NCI-H1930 (cell line): Measurements from ENCODE around the gene NF2.
"Not testable (repeated sequence)": the region's sequence is repeated elsewhere in the genome, so short reads cannot be mapped to it uniquely, and the experiment has no call there.

Source experiments
- DNase-seq, 2 experiments: peaks; one replicate each; lab custom pipeline; 2025; lab: John Stamatoyannopoulos, UW

NF2 gene

DNA sequence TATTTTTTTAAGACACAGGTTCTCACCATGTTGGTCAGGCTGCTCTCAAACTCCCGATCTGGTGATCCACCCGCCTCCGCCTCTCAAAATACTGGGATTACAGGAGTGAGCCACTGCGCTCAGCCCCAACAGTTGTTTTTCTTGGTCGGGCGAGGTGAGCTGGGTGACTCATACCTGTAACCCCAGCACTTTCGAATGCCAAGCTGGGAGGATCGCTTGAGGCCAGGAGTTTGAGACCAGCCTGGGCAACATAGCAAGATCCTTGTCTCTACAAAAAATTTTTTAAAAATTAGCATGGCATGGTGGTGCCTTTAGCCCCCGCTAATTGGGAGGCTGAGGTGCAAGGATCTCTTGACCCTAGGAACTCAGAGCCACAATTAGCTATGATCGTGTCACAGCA is 7.0 kb upstream of the NF2 start:
- DNase-seq: no peak

DNA sequence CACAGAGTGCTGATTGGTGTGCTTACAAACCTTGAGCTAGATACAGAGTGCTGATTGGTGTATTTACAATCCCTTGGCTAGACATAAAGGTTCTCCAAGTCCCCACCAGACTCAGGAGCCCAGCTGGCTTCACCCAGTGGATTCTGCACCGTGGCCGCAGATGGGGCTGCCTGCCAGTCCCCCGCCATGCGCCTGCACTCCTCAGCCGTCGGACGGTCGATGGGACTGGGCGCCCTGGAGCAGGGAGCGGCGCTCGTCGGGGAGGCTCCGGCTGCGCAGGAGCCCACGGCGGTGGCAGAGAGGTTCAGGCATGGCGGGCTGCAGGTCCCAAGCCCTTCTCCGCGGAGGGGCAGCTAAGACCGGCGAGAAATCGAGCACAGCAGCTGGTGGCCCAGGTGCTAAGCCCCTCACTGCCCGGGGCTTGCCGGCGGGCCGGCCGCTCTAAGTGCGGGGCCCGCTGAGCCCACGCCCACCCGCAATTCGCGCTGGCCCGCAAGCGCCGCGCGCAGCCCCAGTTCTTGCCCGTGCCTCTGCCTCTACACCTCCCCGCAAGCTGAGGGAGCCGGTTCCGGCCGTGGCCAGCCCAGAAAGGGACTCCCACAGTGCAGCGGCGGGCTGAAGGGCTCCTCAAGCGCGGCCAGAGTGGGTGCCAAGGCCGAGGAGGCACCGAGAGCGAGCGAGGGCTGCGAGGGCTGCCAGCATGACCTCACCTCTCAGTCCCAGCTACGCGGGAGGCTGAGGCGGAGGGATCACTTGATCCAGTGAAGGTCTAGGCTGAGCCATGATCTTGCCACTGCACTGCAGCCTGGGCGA is 5.4 kb upstream of the NF2 start:
- DNase-seq: not testable (repeated sequence)

DNA sequence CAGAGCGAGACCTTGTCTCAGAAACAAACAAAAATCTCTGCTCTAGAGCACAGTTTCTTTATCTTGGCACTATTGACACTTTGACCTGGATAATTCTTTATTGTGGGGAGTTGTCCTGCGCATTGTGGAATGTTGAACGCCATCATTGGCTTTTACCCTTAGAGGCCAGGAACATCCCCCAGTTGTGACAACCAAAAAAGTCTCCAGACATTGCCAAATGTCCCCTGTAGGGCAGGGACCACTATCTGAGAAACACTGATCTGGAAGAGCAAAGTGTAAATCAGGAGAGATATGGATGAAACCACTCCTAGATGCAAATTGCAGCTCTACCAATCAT is 4.8 kb upstream of the NF2 start:
- DNase-seq: no peak

DNA sequence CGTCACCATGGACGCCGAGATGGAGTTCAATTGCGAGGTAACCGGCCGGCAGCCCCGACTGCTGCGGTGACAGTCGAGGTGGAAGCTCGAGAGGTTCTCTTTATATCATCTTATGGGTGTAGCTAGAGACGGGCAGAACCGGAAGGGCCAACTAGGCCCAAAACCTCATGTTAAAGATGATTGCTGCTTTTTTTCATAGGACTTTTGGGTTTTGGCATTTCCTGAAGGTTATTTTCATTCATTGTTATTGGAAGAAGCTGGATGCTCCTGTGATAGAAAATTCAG is 585 bp downstream of the NF2 start:
- no peak for DNase-seq

DNA sequence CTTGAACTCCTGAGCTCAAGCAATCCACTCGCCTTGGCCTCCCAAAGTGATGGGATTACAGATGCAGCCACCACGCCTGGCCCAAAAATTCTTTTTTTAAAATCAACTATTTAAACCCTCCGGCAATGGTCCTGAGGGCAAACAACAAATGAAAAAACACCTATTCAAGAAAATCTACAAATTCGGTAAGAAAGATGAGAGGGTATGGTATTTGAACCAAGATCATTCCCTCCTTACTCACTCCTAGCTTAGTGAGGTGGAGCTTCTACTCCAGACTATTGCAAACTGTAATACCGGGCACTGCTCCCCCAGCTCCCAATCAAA is 2.1 kb downstream of the NF2 start:
- no peak for DNase-seq

GRCh38 chr22:29606320-29606719 is 2.9 kb downstream of the NF2 start:
- no peak for DNase-seq

DNA sequence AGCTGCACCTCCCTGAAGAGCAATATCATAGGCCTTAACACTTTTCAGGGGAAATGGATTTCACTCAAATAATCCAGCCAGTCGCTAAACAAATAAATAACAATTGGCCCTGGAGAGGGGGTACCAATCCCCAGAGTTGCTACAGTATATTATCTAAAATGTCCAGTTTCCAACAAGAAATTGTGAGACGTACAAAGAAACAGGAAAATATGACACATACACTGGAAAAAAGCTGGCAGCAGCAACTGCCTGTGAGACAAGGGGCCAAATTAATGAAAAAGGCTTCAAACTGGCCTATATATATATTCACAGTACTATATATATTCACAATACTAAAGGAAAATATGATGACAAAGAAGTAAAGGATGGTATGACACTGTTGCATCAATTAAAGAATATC is 4.0 kb downstream of the NF2 start:
- no peak for DNase-seq

DNA sequence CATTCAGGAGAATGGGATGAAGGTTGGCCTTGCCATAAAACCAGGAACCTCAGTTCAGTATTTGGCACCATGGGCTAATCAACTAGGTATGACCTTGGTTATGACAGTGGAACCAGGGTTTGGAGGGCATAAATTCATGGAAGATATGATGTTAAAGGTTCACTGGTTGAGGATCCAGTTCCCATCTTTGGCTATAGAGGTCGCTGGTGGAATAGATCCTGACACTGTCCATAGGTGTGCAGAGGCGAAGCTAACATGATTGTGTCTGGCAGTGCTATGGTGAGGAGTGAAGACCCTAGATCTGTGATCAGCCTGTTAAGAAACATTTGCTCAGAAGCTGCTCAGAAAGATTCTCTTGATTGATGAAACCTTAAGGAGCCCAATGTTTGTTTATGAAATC is 5.7 kb downstream of the NF2 start:
- DNase-seq: peak in 1 of 2 experiments; percentile 26

- DNase-seq: no peak
These were observed 7.3 kb downstream of the NF2 start for GRCh38 chr22:29610780-29611179.

DNA sequence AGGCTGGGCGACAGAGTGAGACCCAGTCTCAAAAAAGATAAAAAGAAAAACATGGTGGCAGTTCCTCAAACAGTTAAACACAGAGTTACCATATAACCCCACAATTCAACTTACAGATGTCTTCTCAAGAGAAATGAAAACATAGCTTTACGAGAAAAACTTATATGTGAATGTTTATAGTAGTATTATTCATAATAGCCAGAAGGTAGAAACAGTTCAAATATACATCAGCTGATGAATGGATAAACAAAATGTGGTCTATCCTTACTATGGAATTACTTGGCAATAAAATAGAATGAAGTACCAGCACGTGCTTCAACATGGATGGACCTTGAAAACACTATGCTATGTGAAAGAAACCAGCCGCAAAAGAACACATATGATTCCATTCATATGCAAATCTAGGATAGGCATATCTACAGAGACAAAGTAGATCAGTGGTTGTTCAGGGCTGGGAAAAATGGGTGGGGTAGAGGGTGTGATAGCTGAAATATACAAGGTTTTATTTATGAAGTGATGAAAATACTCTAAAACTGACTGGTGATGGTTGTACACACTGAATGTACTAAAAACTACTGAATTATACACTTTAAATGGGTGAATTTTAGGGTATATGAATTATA is 12.4 kb downstream of the NF2 start:
- DNase-seq: no peak

DNA sequence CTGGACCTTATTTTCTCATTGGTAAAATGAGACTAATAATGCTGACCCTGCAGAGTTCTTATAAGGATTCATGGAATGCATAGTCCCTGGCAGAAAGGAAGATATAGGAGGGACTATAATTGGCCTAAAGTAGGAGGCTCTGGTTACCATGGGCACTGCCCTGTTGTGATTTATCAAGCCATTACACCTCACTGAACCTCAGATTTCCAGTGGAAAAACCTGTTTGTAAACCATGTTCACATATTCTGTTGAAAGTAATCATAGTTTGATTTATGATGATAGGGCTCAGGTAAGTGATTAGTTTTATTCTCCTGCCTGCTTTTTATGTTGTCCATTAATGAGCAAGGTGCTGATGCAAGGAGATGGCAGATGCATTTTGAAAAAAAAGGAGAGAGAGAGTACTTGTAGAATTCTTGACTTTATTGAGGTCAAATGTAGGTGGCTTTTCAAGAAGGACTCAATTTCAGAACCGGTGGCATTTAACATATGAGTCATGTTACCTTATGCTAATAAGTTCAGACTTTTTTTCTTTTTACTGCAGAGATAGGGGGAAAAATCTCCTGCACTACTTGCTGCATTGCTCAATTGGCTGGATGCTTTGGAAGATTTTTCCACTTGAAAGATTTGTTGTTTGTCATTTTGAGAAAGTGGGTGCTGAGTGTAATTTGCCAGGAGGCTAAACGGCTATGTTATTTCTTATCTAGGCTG is 14.6 kb downstream of the NF2 start:
- no peak for DNase-seq

DNA sequence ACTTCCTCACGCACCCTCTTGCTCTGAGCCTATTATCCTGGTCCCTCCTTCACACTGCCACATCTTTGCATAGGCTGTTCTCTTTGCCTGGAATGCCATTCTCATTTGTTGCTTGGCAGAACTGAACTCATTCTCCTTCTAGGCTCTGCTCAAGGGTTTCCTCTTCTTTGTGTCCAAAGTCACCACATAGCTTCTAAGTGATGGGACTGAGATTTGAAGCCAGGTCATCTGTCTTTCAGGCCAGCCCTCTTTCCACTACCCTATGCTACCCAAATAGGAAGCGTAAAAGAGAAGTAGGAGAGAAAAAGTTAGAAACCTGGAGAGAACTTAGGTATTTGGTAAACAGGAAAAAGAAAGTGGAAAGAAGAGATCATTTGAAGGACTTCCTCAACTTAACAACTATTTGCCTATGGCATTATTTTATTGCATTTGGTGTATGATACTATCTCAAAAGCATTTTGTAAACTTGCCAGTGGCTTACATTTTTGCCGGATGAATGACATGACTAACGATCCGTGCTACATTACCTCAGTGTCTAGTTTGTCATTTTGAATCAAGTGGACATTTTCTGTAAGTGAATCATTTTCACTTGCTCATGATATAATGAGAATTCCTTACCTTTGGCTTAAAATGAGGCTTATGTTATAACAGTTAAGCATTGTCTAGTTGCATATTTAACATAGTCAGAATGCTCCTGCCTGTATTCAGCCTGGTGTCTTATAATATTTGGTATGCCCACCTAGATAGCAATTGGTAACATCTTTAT is 18.5 kb downstream of the NF2 start:
- no peak for DNase-seq

- DNase-seq: no peak
These were observed 19.6 kb downstream of the NF2 start for GRCh38 chr22:29623059-29623458.

- DNase-seq: no peak
These were observed 20.2 kb downstream of the NF2 start for GRCh38 chr22:29623553-29624169.

DNA sequence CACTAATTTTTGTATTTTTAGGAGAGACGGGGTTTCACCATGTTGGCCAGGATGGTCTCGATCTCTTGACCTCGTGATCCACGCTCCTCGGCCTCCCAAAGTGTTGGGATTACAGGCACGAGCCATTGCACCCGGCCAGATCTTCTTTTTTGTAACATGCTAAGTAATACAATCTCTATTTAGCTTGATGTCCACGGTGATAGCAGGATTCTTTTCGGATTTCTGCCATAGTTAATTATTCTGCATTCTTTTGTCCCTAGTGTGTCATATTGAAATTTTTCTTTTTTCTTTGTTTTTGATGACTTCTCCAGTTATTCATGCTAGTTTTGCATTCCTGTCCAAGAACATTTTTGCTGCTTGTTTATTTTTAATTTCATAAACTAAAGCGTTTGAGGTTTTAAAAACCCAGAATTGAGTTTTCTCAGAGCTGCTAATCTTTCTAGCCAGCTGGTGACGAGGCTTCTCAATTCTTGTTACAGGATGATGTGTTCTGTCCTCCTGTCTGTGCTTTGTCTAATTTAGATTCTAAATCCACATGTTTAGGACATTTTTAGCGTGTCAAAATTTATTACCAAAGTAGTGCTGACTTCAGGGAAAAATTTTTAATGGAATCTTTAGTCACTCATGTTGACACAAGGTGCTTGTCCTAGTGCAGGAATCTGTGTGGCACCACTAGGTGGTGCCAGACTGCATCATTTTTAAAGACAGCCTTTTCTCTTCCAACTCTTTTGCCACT is 21.8 kb downstream of the NF2 start:
- DNase-seq: peak in 1 of 2 experiments; percentile 11

DNA sequence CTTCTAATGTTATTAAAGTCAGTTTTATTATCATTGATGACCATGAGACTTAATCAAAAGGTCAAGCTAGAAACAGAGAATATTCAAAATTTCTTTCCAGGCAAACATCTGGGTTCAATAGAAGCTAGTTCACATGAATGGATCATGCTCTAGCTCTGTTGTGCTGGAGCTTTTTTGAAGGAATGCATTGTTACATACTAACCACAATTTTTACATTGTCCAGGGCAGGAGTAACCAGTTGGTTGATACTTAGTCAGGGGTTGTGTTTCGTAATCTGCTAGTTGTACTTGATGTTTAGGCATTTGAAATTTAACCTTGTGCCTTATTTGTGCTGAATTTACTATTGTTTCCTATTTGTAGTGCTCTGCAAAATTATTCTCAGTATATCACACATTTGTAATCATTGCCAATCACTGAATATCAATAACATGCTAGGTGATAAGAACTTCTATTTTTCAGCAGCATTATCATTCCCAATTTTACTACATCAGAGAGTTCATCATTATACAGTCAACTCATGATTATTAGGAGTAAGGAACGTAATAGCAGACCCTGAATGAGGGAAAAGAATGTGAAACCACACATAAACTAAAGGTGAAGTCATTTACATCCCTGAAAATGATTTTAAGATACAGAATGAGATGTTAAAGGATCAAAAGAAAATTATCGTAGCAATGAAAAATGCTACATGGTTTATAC is 23.2 kb downstream of the NF2 start:
- DNase-seq: no peak

- DNase-seq: no peak
These were observed 23.7 kb downstream of the NF2 start for GRCh38 chr22:29627196-29627535.

DNA sequence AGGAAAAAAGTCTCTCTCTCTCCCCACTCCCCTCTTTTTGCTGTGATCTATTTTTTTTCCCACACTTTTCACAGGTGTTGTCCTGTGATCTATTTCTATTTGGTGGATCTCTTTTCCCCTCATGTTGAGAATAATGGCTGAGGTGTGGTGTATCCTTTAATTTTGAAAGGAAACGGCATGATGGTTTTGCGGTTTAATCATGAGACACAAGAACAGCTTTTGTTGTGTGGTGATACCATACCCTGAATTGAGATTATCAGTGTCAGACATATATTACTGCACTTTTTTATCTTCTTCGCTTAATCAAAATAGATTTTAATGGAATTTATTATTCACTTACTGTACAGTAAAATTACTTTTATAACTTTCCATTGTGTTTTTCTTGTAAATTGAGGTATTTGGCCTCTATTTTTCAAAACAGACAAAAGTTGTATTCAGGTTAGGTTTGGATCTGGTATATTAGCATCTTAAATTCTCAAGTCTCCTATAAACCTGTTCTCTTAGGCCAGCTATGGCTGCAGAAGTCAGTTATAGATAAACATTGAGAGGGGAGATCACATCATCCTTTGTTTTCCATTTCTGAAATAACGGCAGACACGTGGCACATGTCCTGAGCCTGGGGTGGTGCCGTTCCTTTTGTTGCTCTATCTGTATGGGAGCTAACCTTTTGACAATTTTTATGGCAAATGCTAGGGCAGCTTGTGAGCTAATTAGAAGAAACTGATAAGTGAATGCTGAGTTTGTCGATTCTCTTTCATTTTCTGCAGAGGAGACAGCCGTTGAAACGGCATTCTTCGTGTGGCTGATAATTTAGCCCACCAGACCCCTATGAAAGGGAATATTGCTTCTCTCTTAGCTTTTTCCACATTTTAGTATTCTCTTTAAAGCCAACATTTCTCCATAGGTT is 25.8 kb downstream of the NF2 start:
- DNase-seq: no peak

- DNase-seq: no peak
These were observed 26.6 kb downstream of the NF2 start for GRCh38 chr22:29629903-29630516.

DNA sequence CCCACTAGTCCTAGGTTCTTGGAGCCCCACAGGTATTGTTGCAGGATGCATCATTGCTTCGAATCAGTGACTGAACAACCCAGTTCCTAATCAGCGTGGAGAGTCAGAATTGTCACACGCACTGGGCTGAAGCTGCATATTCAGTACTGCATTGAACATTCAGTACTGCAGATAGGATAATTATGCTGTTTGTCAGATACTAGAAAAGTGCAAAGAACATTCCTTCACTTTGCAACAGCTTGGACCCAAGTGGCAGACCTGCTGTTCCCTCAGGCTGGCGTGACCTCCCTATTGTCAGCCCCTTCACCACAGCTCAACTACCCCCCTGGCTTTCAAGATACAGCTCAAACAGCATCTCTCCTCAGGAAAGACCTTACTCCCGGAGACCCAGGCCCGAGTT is 27.6 kb downstream of the NF2 start:
- no peak for DNase-seq
